Tibial nerve (tissue), 4 donors: ENCODE measurements around the gene VPS13D. TPM values are rescaled to one million over a fixed set of nuclear protein-coding genes. Genes with fewer than 3 reads are reported as not detected.
"Not testable (repeated sequence)": the region's sequence is repeated elsewhere in the genome, so short reads cannot be mapped to it uniquely, and the experiment has no call there.

Experiments
- DNase-seq, 2 donors: peaks; one replicate each; pipeline ENCODE4 v3.0.0-alpha.2; 2019; ENCODE audit warnings: low spot score in 2 of 2
- H3K27ac ChIP-seq, 4 donors: fragments of 200-600 bp; sonication (generic) in 3 of 4; one replicate each; pipeline ENCODE4 v1.5.1; 2017 to 2019; ENCODE audit warnings: mild to moderate bottlenecking in 1 of 4
- H3K27me3 ChIP-seq, 2 donors: fragments of 200-600 bp; sonication (generic) in 1 of 2; one replicate each; pipeline versions ENCODE4 v1.5.1 to v1.6.0; 2017 to 2019
- H3K36me3 ChIP-seq, 3 donors: fragments of 200-600 bp; sonication (generic); one replicate each; pipeline ENCODE4 v1.5.1; 2018 to 2019
- H3K4me1 ChIP-seq, 4 donors: fragments of 200-600 bp; sonication (generic) in 3 of 4; one replicate each; pipeline ENCODE4 v1.5.1; 2017 to 2019
- H3K4me3 ChIP-seq, 4 donors: fragments of 200-600 bp; sonication (generic) in 3 of 4; one replicate each; pipeline ENCODE4 v1.5.1; 2017 to 2019; ENCODE audit warnings: mild to moderate bottlenecking in 1 of 4, moderate library complexity in 1 of 4
- H3K9me3 ChIP-seq, 4 donors: fragments of 200-600 bp; sonication (generic) in 3 of 4; one replicate each; pipeline ENCODE4 v1.5.1; 2017 to 2019
- EP300 ChIP-seq, 2 donors: sonication (generic); formaldehyde crosslinking; IDR thresholded peaks; one replicate each; pipeline ENCODE4 v1.6.1; 2017; ENCODE audit warnings: antibody characterized with exemption in 2 of 2, mild to moderate bottlenecking in 1 of 2
- POLR2A ChIP-seq, 2 donors: fragments of 450-650 bp; IDR thresholded peaks; one replicate each; pipeline ENCODE4 v1.6.1; 2017; ENCODE audit warnings: antibody characterized with exemption in 2 of 2, mild to moderate bottlenecking in 2 of 2, moderate library complexity in 2 of 2
- WGBS, 2 donors: methylation state at CpG; one replicate each; pipeline ENCODE4 v1.1.5; 2018; 5-methylcytosine and 5-hydroxymethylcytosine counted together
- total RNA-seq, 4 donors: library from RNA; depleted of rRNA; stranded (reverse); fragments of >200 nt; gene quantifications; one replicate each; pipeline ENCODE4 v1.1.0, GENCODE V29; 2016
- TF ChIP-seq, protein P1 (sequence below), 5 experiments: fragments of 200-600 bp in 3 of 5; fragments of 450-650 bp in 2 of 5; sonication (generic) in 3 of 5; IDR thresholded peaks; one replicate each; pipeline ENCODE4 v1.5.1; 2016 to 2019; ENCODE audit warnings: antibody characterized with exemption in 5 of 5, mild to moderate bottlenecking in 3 of 5, moderate library complexity in 2 of 5

VPS13D gene
- total RNA-seq, 4 donors from 2014 or later = 99.2 to 132 (median 110) TPM

DNA sequence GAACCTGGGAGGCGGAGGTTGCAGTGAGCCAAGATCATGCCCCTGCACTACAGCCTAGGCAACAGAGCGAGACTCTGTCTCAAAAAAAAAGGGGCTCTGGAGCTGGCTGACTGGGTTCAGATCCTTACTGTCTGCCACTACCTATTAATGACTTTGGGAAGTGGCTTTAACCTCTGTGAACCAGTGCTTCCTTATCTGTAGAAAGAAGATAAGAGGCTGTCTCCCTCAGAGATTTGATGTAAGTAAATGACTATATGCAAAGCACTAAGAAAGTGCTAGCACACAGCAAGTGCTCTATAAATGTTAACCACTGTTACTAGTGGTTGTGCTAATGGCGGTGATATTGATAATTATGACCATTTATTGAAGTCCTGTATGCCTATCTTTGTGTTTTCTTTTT is 94.6 kb downstream of the VPS13D start:
- Histone ChIP-seq H3K27me3 (no peaks in the 10 kb centered on the region), H3K4me1 (peaks cover 0 to 10% (median 5%) of the 10 kb centered on the region in 4 donors), H3K27ac (no peak overlapping the region), H3K9me3 (no peaks in the 10 kb centered on the region), H3K4me3 (no peak overlapping the region), H3K36me3 (peaks cover 0 to 71% (median 7%) of the 10 kb centered on the region in 3 donors)
- 97 to 100% methylated on average over 3 of the region's 3 CpGs for WGBS, 2 donors
- no peak for DNase-seq
- TF ChIP-seq, protein P1, sequence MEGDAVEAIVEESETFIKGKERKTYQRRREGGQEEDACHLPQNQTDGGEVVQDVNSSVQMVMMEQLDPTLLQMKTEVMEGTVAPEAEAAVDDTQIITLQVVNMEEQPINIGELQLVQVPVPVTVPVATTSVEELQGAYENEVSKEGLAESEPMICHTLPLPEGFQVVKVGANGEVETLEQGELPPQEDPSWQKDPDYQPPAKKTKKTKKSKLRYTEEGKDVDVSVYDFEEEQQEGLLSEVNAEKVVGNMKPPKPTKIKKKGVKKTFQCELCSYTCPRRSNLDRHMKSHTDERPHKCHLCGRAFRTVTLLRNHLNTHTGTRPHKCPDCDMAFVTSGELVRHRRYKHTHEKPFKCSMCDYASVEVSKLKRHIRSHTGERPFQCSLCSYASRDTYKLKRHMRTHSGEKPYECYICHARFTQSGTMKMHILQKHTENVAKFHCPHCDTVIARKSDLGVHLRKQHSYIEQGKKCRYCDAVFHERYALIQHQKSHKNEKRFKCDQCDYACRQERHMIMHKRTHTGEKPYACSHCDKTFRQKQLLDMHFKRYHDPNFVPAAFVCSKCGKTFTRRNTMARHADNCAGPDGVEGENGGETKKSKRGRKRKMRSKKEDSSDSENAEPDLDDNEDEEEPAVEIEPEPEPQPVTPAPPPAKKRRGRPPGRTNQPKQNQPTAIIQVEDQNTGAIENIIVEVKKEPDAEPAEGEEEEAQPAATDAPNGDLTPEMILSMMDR (IDR thresholded peaks at IDR 0.05) = no peak

- H3K9me3 ChIP-seq, DNase-seq, H3K4me3 ChIP-seq, H3K4me1 ChIP-seq, H3K27me3 ChIP-seq, H3K27ac ChIP-seq: not testable (repeated sequence)
- WGBS, 2 donors = 96 to 100% methylated on average over 5 of the region's 5 CpGs
- H3K36me3 ChIP-seq = peaks cover 0 to 71% (median 7%) of the 10 kb centered on the region in 3 donors
Observed at GRCh38 chr1:12324973-12325372, 95.1 kb downstream of the VPS13D start.

DNA sequence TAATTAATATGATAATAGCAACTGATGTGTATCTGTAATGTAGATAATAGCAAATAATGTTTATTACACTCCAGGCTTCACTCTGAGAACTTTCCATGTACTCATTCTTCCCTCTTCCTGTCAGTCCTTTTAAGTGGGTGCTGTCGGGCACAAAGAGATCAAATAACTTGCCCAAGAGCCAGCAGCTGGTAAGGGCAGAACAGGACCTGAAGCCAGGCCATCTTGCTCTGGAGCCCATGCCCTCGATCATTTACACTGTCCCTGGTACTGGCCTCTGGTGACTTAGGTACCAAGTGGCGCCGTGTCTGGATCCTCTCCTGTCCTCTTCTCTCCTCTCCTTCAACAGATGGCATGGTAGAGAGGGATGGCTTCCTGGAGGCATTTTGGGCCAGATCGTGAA is 97.2 kb downstream of the VPS13D start:
- Histone ChIP-seq H3K4me1 (peaks cover 0 to 8% (median 0%) of the 10 kb centered on the region in 4 donors), H3K27ac (no peak overlapping the region), H3K4me3 (no peak overlapping the region), H3K27me3 (no peaks in the 10 kb centered on the region), H3K36me3 (peaks cover 0 to 79% (median 7%) of the 10 kb centered on the region in 3 donors), H3K9me3 (no peaks in the 10 kb centered on the region)
- WGBS, 2 donors = 93 to 95% methylated on average over 5 of the region's 5 CpGs
- TF ChIP-seq, protein P1 (IDR thresholded peaks at IDR 0.05) = no peak
- TF ChIP-seq POLR2A (IDR thresholded peaks at IDR 0.05) (no peak), EP300 (IDR thresholded peaks at IDR 0.05) (no peak)
- no peak for DNase-seq

DNA sequence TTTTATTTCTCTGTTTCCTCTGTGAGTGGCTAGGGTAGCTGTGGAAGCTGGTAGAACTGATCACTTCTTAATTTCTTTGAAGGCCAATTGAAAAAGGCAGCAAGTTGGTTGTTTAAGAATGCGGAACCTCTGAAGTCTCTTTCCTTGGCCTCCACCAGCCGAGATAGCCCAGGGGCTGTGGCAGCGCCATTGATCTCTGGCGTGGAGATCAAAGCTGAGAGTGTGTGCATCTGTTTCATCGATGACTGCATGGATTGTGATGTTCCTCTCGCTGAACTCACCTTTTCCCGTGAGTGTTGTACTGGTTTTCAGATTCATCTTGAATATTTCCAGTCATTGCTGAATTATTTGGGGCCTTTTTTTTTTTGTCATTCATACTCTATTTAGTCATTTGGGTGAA is 97.7 kb downstream of the VPS13D start:
- TF ChIP-seq EP300 (IDR thresholded peaks at IDR 0.05) (no peak), POLR2A (IDR thresholded peaks at IDR 0.05) (no peak)
- TF ChIP-seq, protein P1 (IDR thresholded peaks at IDR 0.05) = no peak
- Histone ChIP-seq H3K27ac (no peak overlapping the region), H3K4me1 (peaks cover 0 to 11% (median 0%) of the 10 kb centered on the region in 4 donors), H3K9me3 (no peaks in the 10 kb centered on the region), H3K4me3 (no peak overlapping the region), H3K27me3 (no peaks in the 10 kb centered on the region), H3K36me3 (peaks cover 0 to 73% (median 7%) of the 10 kb centered on the region in 3 donors)
- no peak for DNase-seq
- 86 to 88% methylated on average over 7 of the region's 7 CpGs for WGBS, 2 donors

GRCh38 chr1:12333036-12333785 is 103.4 kb downstream of the VPS13D start:
- peaks cover 0 to 34% (median 2%) of the 10 kb centered on the region in 4 donors for H3K4me1 ChIP-seq
- DNase-seq = no peak
- H3K27ac ChIP-seq = no peak overlapping the region
- H3K27me3 ChIP-seq = no peaks in the 10 kb centered on the region
- H3K4me3 ChIP-seq = no peak overlapping the region
- 83 to 84% methylated on average over 11 of the region's 11 CpGs for WGBS, 2 donors
- peaks cover 0 to 70% (median 0%) of the 10 kb centered on the region in 3 donors for H3K36me3 ChIP-seq
- no peaks in the 10 kb centered on the region for H3K9me3 ChIP-seq
- TF ChIP-seq EP300 (IDR thresholded peaks at IDR 0.05) (no peak), POLR2A (IDR thresholded peaks at IDR 0.05) (no peak)

- DNase-seq = no peak
- 95 to 97% methylated on average over 4 of the region's 4 CpGs for WGBS, 2 donors
- peaks cover 0 to 60% (median 20%) of the 10 kb centered on the region in 4 donors for H3K4me1 ChIP-seq
- H3K4me3 ChIP-seq = no peak overlapping the region
- H3K27ac ChIP-seq = no peak overlapping the region
- H3K27me3 ChIP-seq = no peaks in the 10 kb centered on the region
- TF ChIP-seq, protein P1 (IDR thresholded peaks at IDR 0.05) = no peak
- no peak for TF ChIP-seq POLR2A (IDR thresholded peaks at IDR 0.05)
- no peak for TF ChIP-seq EP300 (IDR thresholded peaks at IDR 0.05)
- peaks cover 0 to 44% (median 0%) of the 10 kb centered on the region in 3 donors for H3K36me3 ChIP-seq
- no peaks in the 10 kb centered on the region for H3K9me3 ChIP-seq
Observed at GRCh38 chr1:12335815-12336214, 106.0 kb downstream of the VPS13D start.
